ENCODE results near the gene MYADML2.
A peak's percentile ranks its signal among the peaks of the same experiment; 100 is the strongest.
"Not testable (repeated sequence)": the region's sequence is repeated elsewhere in the genome, so short reads cannot be mapped to it uniquely, and the experiment has no call there.

Gene MYADML2, protein sequence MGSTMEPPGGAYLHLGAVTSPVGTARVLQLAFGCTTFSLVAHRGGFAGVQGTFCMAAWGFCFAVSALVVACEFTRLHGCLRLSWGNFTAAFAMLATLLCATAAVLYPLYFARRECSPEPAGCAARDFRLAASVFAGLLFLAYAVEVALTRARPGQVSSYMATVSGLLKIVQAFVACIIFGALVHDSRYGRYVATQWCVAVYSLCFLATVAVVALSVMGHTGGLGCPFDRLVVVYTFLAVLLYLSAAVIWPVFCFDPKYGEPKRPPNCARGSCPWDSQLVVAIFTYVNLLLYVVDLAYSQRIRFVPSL

DNA sequence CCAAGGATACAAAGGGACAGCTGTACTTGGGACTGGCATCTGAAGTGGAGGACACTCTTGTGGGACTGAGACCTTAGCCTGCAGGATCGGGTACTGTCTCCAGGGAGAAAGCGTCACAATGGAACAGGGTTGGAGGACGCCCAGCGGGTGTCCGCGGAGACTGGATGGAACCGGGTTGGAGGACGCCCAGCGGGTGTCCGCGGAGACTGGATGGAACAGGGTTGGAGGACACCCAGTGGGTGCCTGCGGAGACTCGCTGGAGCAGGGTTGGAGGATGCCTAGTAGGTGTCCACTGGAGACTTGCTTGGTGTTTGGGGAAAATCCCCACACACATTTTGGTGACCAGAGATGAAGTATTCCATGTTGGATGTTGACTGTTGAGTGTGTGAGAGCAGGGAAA lies at the start of gene MYADML2:
MYADML2 (minus strand) TSS at position 45 of the 400 bp plus-strand sequence. CDS start 5,492 bp downstream, outside the sequence.
- no peak for DNase-seq

DNA sequence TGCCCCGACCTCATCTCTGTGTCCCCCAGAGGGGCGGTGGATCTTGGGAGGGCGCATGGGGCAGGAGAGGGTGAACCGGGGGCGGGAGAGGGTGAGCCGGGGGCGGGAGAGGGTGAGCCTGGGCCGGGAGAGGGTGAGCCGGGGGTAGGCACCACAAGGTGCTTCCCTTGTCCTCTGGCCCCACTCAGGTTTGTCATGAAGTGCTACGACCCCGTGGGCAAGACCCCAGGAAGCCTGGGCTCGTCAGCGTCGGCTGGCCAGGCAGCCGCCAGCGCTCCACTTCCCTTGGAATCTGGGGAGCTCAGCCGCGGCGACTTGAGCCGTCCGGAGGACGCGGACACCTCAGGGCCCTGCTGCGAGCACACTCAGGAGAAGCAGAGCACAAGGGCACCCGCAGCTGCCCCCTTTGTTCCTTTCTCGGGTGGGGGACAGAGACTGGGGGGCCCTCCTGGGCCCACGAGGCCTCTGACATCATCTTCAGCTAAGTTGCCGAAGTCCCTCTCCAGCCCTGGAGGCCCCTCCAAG lies 49.3 kb upstream of the MYADML2 start:
- no peak for DNase-seq

DNA sequence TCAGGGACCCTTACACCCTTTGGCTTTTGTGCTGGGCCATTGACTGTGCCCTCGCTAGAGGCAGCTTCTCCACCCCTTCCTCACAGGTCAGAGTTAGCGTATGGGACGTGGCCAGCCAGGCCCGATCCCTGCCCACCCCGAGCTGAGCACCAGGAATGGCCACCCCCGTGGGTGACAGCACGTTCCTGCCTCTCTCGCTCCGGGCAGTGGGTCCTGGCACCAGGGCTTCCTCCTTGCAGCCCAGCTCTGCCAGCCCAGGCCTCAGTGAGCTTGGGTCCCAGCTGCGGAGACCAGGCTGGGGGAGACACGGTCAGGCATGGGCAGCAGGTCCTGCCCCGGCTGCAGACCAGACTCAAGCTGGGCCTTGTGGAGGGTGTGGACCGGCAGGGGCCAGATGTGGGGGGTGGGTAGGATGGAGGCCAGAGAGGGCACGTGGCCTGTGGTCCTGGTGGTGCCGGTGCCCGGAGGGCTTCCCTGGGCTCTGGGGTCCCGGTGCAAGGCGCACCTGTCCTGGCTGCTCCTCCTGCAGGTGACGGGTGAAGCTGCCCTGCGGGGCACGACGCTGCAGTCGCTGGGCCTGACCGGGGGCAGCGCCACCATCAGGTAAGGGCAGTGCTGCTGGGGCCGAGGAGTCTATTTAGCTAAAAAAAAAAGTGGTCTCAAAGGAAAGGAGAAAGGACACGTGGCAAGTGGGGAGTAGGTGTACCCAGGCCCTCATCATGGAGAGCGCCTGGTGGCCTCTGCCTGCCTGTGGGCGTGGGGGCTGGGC lies 48.6 kb upstream of the MYADML2 start:
- DNase-seq, result no peak

DNA sequence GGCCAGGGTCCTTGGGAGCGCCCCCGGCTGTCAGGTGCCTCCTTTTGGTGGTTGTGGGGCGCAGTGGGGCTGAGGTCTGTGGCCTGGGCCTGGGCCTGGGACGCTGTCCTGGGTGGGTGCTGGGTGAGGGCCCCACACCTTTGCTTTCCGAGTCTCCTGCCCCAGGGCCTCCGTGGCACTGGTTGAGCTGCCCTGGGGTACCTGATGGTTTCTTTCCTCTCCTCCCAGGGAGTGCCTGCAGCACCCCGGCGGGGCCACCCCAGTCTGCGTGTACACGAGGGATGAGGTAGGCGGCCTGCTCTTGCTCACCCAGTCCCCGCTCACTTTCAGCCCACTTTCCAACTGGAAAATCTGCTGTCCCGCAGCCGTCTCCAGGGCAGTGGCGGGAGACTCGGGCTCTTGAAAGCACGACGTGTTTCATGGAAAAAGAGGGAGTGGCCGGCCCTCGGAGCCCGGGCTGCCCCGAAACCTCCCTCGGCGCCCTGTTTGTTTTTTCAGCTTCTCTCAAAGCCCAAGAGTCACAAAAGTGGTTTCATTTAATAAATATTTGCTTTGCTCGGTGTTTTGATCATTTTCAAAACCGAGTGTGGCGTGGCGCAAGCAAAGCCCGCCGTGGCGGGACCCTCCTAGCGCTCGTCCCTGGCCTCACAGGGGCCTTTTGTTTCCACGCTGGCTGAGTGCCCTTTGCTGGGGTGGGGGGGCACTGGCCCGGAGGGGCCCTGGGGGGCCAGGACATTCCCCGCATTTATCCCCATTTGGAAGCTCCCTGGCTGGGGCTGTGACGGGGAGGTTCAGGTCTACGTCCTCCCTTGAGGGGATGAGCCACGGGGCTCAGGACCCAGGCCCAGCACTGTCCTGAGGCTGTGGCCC lies 47.8 kb upstream of the MYADML2 start:
- DNase-seq, result peak; percentile 10

DNA sequence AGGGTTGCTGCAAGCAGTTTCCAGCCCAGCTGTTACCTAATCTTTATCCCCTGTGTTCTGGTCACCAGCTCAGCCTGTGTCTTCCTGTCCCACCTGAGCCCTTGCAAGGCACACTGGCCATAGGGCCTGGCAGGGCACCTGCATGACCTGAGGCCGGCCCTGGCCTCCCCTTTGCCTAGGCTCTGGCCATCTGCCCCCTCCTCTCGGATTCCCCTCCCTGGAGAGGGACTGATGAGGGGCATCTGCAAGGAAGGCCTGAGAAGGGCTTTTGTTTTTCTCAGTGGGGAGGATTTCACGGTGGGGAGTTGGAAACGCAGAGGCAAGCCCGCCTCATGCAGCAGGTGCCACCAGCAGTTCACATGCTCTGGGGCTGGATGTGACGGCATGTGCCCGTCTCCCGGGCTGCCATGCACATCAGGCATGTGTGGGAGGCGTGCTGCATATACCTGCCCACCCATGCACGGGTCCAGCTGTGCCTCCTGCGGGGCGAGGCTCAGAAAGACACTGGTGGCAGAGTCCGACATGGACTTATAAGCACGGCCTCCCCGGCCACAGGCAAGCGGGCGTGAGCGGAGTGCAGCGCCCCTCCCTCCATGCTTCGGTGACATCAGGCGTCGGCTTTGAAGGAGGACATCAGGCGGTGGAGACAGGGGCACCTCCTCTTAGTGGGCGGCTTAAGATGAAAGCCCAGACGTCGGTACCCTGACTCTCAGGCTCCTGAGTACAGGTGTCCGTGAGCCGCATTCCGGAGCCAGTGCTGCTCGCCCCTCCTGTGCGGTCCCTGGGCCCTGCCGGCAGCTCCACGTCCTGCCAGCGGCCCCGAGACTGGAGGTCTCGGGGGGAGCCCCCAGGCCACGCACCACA lies 46.9 kb upstream of the MYADML2 start:
- DNase-seq, result no peak

DNA sequence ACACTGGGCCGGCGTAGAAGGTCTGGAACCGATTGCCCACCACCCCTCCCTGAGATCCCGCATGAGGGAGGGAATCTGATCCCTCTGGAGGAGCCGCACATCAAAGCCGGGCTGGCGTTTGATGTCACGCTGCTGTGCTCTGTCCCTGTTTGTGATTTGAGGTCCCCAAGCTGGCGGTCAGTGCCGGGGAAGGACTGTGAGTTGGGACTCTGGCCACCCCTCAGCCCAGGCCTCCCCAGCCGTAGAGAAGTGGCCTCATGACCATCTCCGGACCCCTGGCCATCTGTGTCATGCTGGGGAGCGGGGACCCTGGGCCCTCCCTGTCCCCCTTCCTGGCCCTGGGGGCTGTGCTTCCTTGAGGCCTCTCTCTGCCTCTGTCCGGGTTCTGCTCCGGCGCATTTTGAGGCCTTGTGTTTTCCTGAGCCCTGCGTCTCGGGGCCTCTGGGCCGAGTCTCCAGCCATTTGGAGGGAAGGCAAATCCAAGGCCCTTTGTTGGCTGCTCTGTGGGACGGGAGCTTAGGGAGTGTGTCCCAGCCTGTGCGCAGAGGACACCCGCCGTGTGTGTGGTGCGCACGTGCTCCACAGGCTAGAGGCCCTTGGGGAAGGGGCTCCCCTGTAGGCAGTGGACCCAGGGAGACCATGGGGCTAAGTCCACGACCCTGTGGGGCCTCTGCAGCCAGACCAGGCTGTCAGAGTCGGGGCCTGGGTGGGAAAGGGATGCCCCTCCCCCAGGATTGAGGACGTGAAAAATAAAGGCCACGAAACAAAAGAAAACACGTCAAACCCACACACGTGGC lies 45.5 kb upstream of the MYADML2 start:
- no peak for DNase-seq

DNA sequence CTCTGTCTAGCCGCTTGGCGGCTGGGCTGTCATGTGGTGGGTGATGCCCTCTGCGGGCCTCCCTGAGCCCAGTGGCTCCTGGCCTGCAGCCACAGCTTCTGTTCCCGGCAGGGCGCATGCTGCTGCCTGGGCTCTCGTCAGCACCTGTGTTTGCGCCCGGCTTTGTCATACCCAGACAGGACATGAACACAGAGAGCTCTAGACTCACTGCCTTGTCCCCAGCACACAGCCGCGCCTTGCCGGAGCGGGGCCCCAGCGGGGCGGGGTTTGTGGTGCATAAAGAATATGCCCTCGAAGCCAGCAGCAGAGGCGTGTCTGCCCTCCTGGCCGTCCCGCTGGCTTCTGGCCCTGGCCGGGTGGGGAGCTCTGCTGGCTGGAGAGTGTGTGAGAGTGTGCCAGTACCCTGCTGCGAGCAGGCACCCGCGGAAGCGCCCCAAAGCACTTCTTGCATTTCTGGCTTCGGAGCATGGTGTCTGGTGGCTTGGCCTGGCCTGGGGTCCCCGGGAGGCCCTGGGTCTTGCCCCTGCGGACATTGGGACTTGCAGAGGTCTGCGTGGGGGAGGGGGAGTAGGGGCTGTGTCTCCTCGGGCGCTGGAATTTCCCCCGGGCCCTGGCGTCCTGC lies 44.8 kb upstream of the MYADML2 start:
- peak; percentile 49 for DNase-seq

DNA sequence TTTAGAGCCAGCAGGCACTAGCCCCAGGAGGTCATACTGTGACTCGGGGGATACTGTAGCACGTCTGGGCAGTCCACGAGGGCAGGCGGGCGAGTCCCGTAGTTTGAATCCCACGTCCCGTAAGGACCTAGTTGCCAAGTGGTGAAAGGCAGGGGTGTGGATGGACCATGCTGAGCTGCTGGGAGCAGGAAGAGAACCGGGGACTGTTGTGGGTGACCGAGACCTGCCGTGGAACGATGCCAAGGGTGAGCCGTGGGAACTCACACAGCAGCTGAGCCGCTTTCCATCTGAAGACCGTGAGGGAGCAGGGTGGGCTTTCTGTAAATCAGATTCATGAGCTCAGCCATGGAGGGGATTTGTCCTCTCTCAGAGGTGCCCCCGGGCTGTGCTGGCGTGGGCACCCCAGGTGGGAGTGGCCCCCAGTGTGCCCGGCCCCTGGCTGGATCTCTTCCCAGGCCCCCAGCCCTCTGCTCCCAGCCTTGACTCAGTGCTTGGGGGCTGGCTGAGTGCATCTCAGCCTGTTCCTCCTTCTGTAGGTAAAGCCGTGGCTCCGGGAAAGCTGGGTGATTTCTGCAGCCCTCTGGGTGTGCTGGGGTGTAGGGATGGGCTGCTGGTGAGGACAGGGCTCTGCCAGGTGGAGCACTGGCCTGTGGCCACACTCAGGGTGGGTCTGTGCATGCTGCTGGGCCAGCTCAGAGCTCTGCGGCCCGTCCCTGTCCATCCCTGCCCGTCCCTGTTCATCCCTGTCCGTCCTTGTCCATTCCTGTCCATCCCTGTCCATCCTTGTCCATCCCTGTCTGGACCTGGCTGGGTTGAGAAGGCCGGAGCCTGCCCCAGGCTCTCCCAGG lies 44.0 kb upstream of the MYADML2 start:
- no peak for DNase-seq

DNA sequence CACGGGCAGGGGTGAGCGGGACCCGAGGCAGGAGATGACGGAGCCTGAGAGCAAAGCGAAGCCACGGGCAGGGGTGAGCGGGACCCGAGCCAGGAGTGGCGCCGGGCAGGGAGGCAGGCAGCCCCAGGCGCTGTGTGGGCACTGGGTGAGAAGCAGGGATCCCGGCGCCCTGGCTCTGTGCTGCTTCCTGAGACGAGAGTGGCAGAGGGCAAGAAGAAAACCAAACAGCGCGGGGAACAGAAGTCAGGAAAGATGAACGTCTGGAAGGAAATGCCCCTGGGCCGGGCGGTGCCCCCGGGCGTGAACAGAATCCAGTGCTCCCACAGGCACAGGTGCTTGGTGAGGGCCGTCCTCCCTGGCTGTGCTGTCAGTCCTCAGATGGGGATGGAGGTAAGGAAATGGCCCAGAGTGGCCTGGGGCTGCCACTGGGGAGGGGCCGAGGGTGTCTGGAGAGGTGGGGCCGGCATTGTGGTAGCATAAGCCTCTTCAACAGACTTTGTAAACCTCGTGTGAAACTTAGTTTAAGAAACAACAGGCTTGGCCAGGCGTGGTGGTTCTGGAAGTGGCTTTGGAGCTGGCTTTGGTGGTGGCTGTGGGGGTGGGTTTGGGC lies 40.2 kb upstream of the MYADML2 start:
- DNase-seq, result no peak

DNA sequence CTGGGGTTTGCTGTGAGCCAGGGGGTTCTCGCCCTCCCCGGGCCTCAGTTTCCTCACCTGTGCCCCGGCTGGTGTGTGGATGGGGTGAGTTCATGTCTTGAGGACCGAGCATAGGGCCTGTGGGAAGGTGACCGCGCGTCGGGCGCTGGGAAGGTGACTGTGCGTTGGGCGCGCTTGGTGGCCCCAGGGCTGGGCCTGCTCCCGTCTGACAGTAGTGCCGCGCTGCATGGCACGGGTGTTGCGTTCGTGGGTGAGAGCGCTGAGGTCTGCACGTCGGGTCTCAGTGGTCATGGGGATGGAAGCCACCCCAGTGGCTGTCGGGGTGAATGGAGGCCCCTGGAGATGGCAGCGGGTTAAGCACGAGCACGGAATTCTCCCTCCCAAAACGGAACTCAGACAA lies 39.6 kb upstream of the MYADML2 start:
- DNase-seq, result no peak

DNA sequence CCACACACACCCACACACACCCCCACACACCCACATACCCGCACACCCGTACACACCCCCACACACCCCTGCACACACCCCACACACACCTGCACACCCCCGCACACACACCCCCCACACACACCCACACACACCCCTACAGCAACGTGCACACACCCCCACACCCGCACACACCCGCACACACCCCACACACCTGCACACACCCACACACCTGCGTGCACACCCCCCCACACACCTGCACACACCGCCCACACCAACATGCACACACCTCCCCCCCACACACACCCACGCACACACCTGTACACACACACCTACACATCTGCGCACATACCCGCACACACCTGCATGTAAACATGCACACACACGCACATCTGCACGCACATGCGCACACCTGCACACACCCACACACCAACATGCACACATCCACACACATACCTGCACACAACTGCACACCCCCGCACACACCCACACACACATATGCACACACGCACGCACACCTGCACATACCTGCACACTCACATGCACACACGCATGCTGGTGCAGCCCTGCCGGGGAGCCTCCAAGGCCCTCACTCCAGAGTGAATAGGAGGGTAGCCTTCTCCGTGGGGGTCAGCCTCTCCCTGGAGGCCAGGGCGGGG lies 37.9 kb upstream of the MYADML2 start:
- no peak for DNase-seq

DNA sequence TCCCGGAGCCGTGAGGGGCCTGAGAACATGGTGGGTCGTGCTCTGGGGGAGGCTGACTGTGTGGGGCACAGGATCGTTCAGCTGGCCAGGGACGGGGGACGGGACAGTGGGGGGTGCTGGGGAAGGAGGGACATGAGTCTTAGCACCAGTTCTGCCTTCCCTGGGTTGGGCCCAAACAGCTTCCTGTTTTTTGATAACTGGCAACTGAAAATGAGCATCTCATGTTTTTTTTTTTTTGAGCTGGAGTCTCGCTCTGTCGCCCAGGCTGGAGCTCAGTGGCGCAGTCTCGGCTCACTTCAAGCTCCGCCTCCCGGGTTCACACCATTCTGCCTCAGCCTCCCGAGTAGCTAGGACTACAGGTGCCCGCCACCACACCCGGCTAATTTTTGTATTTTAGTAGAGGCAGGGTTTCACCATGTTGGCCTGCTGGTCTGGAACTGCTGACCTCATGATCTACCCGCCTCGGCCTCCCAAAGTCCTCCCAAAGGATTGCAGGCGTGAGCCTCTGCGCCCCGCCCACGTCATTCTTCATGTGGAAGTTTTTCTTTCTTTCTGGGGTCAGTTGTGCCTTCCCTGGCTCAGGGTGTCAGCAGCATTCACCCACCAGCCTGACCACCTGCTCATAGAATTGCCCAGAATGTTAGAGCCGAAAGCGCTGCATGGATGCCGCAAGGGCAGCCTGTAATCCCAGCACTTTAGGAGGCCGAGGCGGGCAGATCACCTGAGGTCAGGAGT lies 36.8 kb upstream of the MYADML2 start:
- no peak for DNase-seq

DNA sequence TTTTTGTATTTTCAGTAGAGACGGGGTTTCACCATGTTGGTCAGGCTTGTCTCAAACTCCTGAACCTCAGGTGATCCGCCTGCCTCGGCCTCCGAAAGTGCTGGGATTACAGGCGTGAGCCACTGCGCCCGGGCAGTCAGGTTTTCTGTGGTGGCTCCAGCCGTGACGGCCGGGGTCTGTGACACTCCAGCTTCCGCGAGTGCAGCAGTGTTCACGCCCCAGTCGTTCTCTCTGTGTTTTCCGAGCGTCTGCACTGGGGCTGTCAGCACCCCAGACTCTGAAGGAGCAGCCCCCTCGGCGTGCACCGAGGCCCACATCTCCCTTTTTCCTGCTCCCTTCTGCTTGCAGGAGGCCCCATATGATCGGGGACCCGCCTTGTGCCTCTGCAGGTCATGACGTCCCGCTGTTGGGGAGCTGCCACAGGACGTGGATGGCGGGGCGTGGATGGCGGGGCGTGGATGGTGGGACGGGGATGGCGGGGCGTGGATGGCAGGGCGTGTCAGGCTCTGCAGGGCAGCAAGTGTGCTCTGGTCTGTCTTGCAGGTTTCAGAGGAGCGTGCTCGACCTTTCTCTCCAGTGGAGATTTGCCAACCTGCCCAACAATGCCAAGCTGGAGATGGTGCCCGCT lies 36.1 kb upstream of the MYADML2 start:
- DNase-seq, result no peak

DNA sequence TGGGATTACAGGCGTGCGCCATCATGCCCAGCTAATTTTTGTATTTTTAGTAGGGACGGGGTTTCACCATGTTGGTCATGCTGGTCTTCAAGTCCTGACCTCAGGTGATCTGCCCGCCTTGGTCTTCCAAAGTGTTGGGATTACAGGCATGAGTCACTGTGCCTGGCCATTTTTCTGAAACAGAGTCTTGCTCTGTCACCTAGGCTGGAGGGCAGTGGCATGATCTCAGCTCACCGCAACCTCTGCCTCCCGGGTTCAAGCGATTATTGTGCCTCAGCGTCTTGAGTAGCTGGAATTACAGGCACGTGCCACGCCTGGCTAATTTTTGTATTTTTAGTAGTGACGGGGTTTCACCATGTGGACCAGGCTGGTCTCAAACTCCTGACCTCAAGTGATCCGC lies 34.5 kb upstream of the MYADML2 start:
- not testable (repeated sequence) for DNase-seq

DNA sequence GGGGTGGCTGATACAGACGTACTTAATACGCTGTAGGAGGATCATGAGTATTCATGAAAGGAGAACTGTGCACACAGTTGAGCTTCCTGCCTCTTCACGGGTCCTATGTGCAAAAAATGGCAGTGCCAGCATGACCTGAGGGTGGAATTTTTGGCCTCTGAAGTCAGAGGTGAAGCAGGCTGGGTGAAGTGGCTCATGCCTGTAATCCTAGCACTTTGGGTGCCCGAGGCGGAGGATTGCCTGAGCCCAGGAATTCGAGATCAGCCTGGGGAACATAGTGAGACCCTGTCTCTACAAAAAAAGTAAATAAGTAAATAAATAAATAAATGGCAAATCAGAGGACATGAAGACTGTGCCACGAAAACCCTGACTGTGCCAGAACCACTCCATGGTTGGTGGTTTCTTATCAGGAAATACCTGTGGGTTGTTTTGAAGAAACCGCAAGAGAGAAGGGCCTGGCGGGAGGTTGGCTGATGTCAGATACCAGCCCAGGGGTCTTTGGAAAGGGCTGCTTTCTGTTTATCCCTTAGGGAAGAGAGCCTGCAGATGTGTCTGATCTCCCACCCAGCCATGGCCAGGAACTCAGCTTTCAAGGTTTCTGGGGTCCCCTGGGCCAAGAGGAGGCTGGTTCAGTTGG lies 33.8 kb upstream of the MYADML2 start:
- DNase-seq, result no peak

DNA sequence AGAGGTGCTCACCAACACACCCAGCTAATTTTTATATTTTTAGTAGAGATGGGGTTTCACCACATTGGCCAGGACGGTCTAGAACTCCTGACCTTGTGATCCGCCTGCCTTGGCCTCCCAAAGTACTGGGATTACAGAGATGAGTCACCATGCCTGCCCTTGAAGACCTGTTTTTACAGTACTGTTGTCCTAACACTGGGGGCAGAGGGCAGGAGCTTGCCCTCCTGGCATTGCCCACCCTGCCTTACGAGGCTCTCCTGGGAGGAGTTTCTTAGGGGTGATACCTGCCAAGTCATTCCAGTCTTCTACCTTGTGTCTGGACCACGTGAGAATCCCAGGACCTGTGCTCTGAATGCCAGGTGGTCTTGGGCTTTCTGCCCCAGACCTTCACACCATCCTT lies 33.1 kb upstream of the MYADML2 start:
- DNase-seq, result no peak
